Posterior vena cava (tissue), 2 donors: Measurements from ENCODE around the gene GRK6. TPM values are rescaled to one million over a fixed set of nuclear protein-coding genes. Genes with fewer than 3 reads are reported as not detected.

ENCODE experiments used
- DNase-seq: peaks from one replicate; pipeline ENCODE4 v3.0.0-alpha.2; 2020; ENCODE audit warnings: low spot score
- intact Hi-C, 2 donors: fragments of 100-400 bp; cut with DNase I; formaldehyde crosslinking; loops; one replicate each; pipeline versions ENCODE4 v1.14.1 to v1.14.2; 2022 to 2023
- total RNA-seq, 2 donors: library from RNA; stranded (reverse); fragmentation: NEBNext Ultra II Directional; extraction: Animal tissue kit (Norgen Biotek cat#: 25700); gene quantifications; one replicate each; pipeline ENCODE4 v1.2.1, GENCODE V29; 2021
- donor health status: DM: yes; HTN: yes; CAD: no.
- donor health status: DM: yes; HTN: yes; CAD: no.

The GRK6 gene
- total RNA-seq, 2 donors from 2014 or later: 22.9 to 28.2 TPM

DNA sequence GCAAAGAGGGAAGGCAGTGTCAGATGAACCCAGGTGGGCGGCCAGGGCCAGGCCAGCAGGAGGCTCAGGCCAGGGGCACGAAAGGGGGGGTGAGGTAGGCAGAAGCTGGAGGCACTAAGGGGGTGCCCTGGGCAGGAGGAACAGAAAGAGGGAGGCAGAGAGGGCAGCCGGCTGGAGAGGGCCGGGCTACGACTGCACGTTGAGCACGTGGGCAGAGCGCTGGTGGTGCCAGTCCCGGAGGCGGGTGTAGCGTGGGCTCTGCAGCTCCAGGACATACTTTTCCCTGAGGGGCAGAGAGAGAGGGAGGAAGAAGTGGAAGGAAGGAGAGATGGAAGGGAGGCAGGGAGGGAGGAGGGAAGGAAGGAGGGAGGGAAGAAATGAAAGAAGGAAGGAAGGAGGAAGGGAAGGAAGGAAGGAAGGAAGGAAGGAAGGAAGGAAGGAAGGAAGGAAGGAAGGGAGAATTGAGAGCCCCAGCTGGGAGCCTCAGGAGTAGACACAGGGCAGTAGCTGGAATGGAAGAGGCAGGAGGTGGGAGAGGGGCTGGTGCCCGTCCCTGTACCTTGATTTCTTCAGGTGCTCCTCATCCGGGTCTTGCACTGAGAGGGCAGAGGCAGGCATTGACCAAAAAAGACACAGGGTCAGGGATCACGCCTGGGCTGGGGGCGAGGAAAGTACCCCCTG is 64.0 kb downstream of the GRK6 start:
- intact Hi-C loops: no loop called here
- DNase-seq: no peak

DNA sequence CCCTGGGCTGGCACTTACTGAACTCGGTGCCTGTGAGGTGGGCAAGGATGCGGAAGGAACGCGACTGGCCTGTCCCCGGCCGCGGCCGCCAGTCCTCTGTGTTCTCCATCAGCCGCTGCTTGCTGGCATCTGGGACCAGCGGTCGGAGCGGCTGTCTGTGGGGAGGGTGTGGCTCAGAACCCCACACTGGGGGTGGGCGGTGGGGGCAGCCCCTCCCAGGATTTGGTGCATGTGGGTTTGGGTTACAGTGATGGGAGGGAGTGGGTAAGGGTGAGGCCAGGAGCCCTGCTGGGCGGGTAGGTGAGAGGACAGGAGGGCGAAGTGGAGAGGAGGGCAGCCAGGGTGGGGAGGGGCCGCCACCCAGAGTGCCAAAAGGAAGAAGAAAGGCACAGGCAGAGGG is 64.5 kb downstream of the GRK6 start:
- intact Hi-C loops: no loop called here
- DNase-seq: no peak

DNA sequence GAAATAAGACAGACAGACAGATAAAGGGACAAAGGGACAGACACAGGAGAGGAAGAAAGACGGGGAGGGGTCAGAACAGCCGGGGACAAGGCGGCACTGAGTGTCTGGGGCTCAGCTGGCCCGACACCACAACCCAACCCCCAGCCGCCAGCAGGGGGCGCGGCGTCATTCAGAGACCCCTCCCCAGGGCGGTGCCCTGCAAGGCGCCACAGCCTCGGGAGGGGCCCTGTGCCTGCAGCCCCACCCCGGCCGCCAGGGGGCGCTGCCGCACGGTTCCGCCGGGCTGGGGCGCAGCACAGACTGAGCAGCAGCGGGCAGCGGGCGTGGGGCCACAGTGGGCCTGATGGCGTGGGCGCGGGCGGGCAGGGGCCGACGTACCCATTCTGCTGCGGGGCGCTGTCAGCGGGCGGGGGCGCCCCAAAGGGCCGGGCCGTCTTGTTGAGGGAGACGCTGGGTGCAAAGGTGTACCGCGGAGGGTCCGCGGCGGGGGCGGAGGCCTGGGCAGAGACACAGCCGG is 65.0 kb downstream of the GRK6 start:
- no peak for DNase-seq
- intact Hi-C loops: no loop called here

DNA sequence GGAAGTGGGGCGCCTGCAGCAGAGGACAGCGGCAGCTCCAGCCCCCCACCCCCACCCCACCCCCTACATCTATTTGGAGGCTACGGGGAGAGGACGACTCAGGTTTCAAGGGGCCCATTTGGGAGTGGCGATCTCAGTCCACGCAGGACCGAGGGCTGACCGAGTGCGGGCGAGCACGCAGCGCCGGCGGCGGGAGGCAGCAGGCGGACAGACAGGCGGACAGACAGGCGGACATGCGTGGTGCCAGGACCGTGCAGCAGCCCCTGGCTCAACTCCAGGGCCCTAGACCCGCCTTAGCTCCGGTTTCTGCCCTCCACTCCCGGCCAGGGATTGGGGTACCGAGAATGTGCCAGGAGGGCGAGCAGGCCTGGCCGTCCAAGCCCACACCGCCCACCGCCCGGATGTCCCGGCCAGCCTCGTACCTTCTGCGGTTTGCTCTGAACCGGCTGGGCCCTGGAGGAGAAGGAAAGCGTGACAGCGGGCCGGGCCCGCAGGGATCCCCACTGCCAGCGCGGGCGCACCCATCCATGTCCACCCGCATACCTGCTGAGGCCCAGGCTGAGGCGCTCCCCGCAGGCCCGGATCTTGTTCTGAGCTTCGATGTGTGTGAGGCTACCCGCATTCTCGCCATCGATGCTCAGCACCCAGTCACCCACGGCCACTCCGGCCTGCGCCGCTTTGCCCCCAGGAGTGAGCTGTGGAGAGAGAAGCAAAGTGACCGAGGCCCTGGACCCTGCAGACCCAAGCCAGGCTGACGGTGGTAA is 65.7 kb downstream of the GRK6 start:
- no peak for DNase-seq
- intact Hi-C loops: no loop called here

Other genes with a start within 250 kb of the GRK6 start
- 10 to 100 TPM; 17.4 to 18.6 TPM for gene RAB24, start 123.0 kb upstream of the GRK6 start, total RNA-seq
- 10 to 100 TPM; 81.8 to 91.9 TPM for gene PRELID1, start 122.9 kb upstream of the GRK6 start, total RNA-seq
- 1 to 10 TPM; 5.4 to 6.1 TPM for gene MXD3, start 114.8 kb upstream of the GRK6 start, total RNA-seq
- gene LMAN2, start 75.0 kb upstream of the GRK6 start, total RNA-seq: 10 to 100 TPM; 72.4 to 95.7 TPM
- 10 to 100 TPM; 11.3 to 13.4 TPM for gene RGS14, start 68.8 kb upstream of the GRK6 start, total RNA-seq
- gene SLC34A1, start 42.2 kb upstream of the GRK6 start, total RNA-seq: not detected
- not detected for gene PFN3, start 26.0 kb upstream of the GRK6 start, total RNA-seq
- gene F12, start 17.1 kb upstream of the GRK6 start, total RNA-seq: under 1 TPM; 0.38 to 0.93 TPM
- gene PRR7, start 20.1 kb downstream of the GRK6 start, total RNA-seq: 1 to 10 TPM in 1 of 2 donors, under 1 TPM in 1; 0.79 to 2.0 TPM
- 100 to 1,000 TPM in 1 of 2 donors, 10 to 100 TPM in 1; 94.9 to 121 TPM for gene DBN1, start 47.0 kb downstream of the GRK6 start, total RNA-seq
- gene PDLIM7, start 70.9 kb downstream of the GRK6 start, total RNA-seq: 100 to 1,000 TPM; 448 to 580 TPM
- 10 to 100 TPM in 1 of 2 donors, 1 to 10 TPM in 1; 8.0 to 19.2 TPM for gene DOK3, start 83.2 kb downstream of the GRK6 start, total RNA-seq
- 10 to 100 TPM; 52.1 to 52.6 TPM for gene DDX41, start 90.3 kb downstream of the GRK6 start, total RNA-seq
- 10 to 100 TPM; 33.6 to 36.5 TPM for gene FAM193B, start 127.9 kb downstream of the GRK6 start, total RNA-seq
- gene TMED9, start 165.5 kb downstream of the GRK6 start, total RNA-seq: 100 to 1,000 TPM; 117 TPM
- gene B4GALT7, start 173.5 kb downstream of the GRK6 start, total RNA-seq: 10 to 100 TPM; 17.1 to 17.6 TPM